ENCODE results near the gene BDNF. TPM values are rescaled to one million over a fixed set of nuclear protein-coding genes. Genes with fewer than 3 reads are reported as not detected.

Gene BDNF
- total RNA-seq, 2 experiments from 2014 or later: not detected

DNA sequence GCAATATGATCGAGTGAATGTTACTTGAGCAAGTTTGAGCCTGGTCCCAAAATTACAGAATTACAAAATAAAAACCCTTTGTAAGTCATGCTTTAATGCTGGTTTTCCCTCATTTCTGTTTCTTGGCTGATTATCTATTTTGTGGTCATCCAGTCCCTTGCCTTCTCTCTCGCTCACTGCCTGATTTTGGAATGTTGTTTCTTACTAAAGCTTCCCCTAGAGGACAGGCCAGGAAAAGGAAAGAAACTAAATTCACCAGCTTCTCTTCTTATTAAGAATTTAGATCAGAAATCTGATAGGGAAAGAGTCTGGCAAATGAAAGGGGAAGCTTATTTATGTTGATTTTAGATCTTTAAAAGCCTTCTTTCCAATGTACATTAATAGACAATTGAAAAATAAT, 16.6 kb upstream of the BDNF start:
- Histone ChIP-seq H4K20me1 (ENCODE audit: insufficient read depth, low read length) (no peaks in the 10 kb centered on the region), H3K4me3 (ENCODE audit: low read depth, low read length, poor library complexity, severe bottlenecking) (no peak overlapping the region), H3K27ac (ENCODE audit: low read depth, low read length, poor library complexity, severe bottlenecking) (no peak overlapping the region), H3K4me2 (ENCODE audit: low read length) (no peak overlapping the region), H3K9me3 (ENCODE audit: low read length) (no peaks in the 10 kb centered on the region), H2AFZ (ENCODE audit: low read length) (no peak overlapping the region), H3K36me3 (ENCODE audit: insufficient read depth, low read length) (no peaks in the 10 kb centered on the region), H3K79me2 (ENCODE audit: insufficient read depth, low read depth, low read length) (no peaks in the 10 kb centered on the region), H3K9me2 (ENCODE audit: insufficient read depth, low read length) (no peaks in the 10 kb centered on the region), H3K4me1 (ENCODE audit: insufficient read depth, low read length, poor library complexity, severe bottlenecking) (no peaks in the 10 kb centered on the region)
- ChIA-PET CTCF (ENCODE audit: unreplicated experiment) (no interaction called here), POLR2A (interaction anchor here (0.7 kb wide), 1 partner anchor 1009 kb away, joined by 3 read pairs; no protein-coding TSS in a partner anchor)
- no peak for DNase-seq (ENCODE audit: low spot score)
- intact Hi-C loops (cut with micrococcal nuclease; ENCODE audit: unreplicated experiment): no loop called here
- TF ChIP-seq, protein P1, sequence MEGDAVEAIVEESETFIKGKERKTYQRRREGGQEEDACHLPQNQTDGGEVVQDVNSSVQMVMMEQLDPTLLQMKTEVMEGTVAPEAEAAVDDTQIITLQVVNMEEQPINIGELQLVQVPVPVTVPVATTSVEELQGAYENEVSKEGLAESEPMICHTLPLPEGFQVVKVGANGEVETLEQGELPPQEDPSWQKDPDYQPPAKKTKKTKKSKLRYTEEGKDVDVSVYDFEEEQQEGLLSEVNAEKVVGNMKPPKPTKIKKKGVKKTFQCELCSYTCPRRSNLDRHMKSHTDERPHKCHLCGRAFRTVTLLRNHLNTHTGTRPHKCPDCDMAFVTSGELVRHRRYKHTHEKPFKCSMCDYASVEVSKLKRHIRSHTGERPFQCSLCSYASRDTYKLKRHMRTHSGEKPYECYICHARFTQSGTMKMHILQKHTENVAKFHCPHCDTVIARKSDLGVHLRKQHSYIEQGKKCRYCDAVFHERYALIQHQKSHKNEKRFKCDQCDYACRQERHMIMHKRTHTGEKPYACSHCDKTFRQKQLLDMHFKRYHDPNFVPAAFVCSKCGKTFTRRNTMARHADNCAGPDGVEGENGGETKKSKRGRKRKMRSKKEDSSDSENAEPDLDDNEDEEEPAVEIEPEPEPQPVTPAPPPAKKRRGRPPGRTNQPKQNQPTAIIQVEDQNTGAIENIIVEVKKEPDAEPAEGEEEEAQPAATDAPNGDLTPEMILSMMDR (conservative IDR thresholded peaks at IDR 0.05; ENCODE audit: low read length): no peak
- no peak for TF ChIP-seq EZH2phosphoT487 (IDR thresholded peaks at IDR 0.05; ENCODE audit: borderline replicate concordance, low read depth, low read length)
- BruUV-seq (replicated peaks): no TSS peak

DNA sequence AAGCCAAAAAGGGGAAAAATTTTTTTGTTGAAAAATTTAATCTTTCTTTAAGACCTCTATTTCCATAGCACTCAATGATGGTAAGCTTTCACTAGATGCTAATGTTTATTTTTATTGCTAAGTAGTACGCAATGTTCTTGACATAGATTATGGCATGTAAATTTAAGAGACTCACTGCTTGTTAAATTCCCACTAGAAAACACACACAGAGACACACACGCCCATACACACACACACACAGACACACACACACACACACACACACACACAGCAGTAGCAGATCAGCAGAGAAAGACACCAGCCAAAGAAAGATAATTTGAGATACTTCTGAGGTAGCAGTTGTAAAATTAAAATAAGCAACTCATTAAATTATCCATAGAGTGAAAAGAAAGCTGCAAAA, 16.0 kb upstream of the BDNF start:
- H3K27ac ChIP-seq (ENCODE audit: low read depth, low read length, poor library complexity, severe bottlenecking): no peak overlapping the region
- H3K79me2 ChIP-seq (ENCODE audit: insufficient read depth, low read depth, low read length): no peaks in the 10 kb centered on the region
- no peaks in the 10 kb centered on the region for H3K36me3 ChIP-seq (ENCODE audit: insufficient read depth, low read length)
- H2AFZ ChIP-seq (ENCODE audit: low read length): no peak overlapping the region
- ChIA-PET CTCF (ENCODE audit: unreplicated experiment) (no interaction called here), POLR2A (interaction anchor here (0.7 kb wide), 1 partner anchor 1010 kb away, joined by 3 read pairs; no protein-coding TSS in a partner anchor)
- no peak for DNase-seq (ENCODE audit: low spot score)
- H3K4me1 ChIP-seq (ENCODE audit: insufficient read depth, low read length, poor library complexity, severe bottlenecking): no peaks in the 10 kb centered on the region
- intact Hi-C loops (cut with micrococcal nuclease; ENCODE audit: unreplicated experiment): no loop called here
- TF ChIP-seq, protein P1 (conservative IDR thresholded peaks at IDR 0.05; ENCODE audit: low read length): no peak
- TF ChIP-seq EZH2phosphoT487 (IDR thresholded peaks at IDR 0.05; ENCODE audit: borderline replicate concordance, low read depth, low read length): no peak
- no peak overlapping the region for H3K4me3 ChIP-seq (ENCODE audit: low read depth, low read length, poor library complexity, severe bottlenecking)
- no peaks in the 10 kb centered on the region for H3K9me2 ChIP-seq (ENCODE audit: insufficient read depth, low read length)
- no peak overlapping the region for H3K4me2 ChIP-seq (ENCODE audit: low read length)
- H4K20me1 ChIP-seq (ENCODE audit: insufficient read depth, low read length): no peaks in the 10 kb centered on the region
- no TSS peak for BruUV-seq (replicated peaks)
- no peaks in the 10 kb centered on the region for H3K9me3 ChIP-seq (ENCODE audit: low read length)

GRCh38 chr11:27711725-27712124, 11.5 kb upstream of the BDNF start:
- CTCF ChIA-PET (ENCODE audit: unreplicated experiment): no interaction called here
- H3K9me2 ChIP-seq (ENCODE audit: insufficient read depth, low read length): no peaks in the 10 kb centered on the region
- H3K4me2 ChIP-seq (ENCODE audit: low read length): no peak overlapping the region
- H3K27ac ChIP-seq (ENCODE audit: low read depth, low read length, poor library complexity, severe bottlenecking): no peak overlapping the region
- intact Hi-C loops (cut with micrococcal nuclease; ENCODE audit: unreplicated experiment): no loop called here
- no peaks in the 10 kb centered on the region for H3K9me3 ChIP-seq (ENCODE audit: low read length)
- H4K20me1 ChIP-seq (ENCODE audit: insufficient read depth, low read length): no peaks in the 10 kb centered on the region
- H3K79me2 ChIP-seq (ENCODE audit: insufficient read depth, low read depth, low read length): no peaks in the 10 kb centered on the region
- DNase-seq (ENCODE audit: low spot score): no peak
- H2AFZ ChIP-seq (ENCODE audit: low read length): no peak overlapping the region
- H3K4me3 ChIP-seq (ENCODE audit: low read depth, low read length, poor library complexity, severe bottlenecking): no peak overlapping the region
- no TSS peak for BruUV-seq (replicated peaks)
- no peaks in the 10 kb centered on the region for H3K36me3 ChIP-seq (ENCODE audit: insufficient read depth, low read length)
- POLR2A ChIA-PET: no interaction called here
- TF ChIP-seq, protein P1 (conservative IDR thresholded peaks at IDR 0.05; ENCODE audit: low read length): no peak
- H3K4me1 ChIP-seq (ENCODE audit: insufficient read depth, low read length, poor library complexity, severe bottlenecking): no peaks in the 10 kb centered on the region

Measured in OCI-LY7 (cell line).